HG02571 (cell line): Measurements from ENCODE around the gene HTR6.
"Not testable (repeated sequence)": the region's sequence is repeated elsewhere in the genome, so short reads cannot be mapped to it uniquely, and the experiment has no call there.

Experiments used
- ATAC-seq: cut with Tn5 transposase; IDR thresholded peaks from one replicate; pipeline ENCODE4 v1.9.1; 2021; ENCODE audit warnings: mild to moderate bottlenecking, moderate library complexity; ENCODE audit not compliant: unreplicated experiment

The HTR6 gene

DNA sequence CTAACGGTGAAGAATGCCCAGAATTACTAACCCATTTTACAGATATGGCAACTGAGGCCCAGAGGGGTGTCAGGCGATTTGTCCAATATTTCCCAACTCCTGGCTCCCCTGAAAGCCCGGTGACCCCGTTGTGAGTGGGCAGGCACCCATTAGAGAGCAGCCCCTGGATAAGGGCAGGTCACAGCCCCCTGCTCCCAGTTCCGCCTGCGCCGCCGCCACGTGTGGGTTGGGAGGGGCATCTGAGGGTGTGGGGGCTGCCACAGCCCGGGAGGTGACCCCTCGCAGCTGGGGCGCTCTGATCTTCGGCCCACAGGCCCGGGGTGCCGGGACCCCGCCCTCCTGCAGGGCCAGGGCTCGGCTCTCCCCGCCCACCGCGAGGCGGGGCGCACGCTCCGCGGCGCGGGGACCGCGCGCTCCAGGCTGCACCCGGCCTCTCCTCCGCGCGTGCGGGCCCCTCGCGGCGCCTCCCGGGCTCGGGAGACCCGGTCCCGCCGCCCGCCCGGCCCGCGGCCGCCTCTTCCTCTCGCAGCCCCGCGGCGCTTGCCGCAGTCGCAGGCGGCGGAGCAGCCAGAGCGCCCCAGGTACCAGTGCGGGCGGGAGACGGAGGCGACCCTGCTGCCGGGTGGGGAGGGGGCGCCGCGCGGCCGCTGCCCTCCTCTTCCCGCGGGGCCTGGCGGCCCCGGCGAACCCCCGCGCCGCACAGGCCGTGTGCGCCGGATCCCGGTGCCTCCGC is at the start of gene HTR6:
HTR6 (plus strand) TSS at position 423 of the 733 bp plus-strand sequence. CDS start 879 bp downstream, outside the sequence.
- no peak for ATAC-seq

DNA sequence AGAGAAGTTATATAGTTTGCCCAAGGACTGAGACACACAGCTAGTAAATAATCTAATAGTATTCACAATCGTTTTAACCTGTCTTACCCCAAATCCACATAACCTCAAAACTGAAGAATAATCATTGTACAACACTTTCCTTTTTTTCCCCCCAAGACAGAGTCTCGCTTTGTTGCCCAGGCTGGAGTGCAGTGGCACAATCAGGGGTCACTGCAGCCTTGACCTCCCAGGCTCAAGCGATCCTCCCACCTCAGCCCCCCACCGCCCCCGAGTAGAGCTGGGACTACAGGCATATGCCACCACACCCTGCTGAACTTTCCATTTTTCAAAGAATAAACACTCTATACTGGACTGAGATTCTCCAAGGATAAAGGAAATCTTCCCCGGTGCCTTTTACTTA is 49.2 kb upstream of the HTR6 start:
- ATAC-seq: no peak

DNA sequence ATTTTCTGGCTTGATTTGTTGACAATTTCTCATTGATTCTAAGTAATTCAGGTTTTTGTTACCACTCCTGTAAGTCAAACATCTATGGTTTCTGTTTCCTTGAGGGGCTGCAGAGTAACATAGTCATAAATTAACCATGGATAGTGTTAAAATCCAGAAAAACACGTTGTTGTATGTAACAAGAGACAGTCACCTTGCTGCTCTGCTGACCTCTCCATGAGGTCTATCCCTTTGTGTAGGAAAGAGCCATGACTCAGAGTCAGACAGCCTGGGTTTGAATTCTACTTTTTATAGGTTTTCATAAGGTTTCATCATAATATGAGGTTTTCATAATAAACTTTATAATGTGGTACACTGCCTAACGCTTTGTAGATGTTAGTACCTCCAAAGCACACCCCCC is 48.2 kb upstream of the HTR6 start:
- ATAC-seq: no peak

DNA sequence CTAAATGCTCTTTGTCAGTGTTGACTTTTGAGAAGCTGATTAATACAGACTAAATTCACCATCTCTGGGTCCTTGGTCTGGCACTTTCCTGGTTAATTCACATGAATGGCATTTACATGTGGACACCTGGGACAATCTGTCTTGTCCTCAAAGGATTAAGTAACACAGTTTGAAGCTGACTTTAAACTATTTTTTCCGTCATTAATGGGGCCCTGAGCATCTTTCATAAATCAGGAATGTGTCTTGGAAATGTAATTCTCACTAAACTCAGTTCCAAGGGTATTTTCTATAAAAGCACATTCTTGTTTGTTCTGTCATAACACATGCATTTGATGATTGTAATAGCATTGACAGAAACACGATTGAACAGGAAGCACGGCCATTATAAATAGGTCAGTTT is 47.3 kb upstream of the HTR6 start:
- no peak for ATAC-seq

DNA sequence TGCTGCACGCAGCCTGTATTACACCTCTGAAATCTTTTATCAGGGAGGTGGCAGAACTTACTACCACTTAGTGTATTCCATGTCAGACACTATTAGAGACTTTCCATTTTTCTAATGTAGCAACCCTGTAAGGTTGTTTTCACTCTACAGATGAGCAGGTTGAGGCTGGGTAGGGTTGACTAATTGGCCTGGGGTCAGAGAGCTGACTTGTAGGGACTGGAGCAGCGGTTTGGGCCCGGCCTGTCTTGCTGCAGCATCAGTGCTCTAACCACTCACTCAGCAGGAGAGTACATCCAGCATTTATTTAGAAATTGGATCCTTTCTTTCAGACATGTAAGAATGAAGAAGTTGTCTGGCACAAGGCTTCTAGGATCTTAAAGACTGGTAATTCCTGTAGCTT is 46.2 kb upstream of the HTR6 start:
- no peak for ATAC-seq

DNA sequence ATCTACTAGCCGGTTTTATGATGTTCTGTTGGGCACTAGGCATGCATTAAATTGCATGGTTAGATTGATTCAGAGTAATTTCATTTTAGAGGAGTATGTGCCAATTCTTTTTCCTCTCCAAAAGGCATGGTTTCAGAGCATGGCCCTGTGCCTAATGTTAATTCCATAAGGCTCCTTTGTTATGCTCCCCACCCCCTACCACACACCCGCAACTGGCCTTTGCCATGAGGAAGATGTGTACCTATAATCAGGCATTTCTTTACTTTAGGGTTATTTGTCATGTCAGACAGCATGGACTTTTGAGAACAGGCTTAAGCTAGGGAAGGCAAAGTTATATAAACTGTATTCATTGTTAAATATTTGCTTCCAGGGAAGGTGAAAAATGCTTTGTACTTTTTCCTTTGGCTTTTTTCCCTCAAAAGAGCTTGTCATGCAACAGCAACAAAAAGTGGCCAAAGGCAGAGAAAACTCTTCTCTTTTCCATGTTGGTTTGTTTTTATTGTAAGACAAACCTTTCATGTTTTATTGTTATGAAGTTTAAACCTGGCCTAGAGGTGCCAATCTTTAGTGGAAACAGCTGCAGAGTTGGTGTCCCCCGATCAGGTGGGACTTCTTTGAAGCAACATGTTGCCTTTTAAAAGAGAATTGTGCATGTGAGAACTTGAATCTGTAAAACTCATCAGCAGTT is 44.8 kb upstream of the HTR6 start:
- ATAC-seq: no peak

DNA sequence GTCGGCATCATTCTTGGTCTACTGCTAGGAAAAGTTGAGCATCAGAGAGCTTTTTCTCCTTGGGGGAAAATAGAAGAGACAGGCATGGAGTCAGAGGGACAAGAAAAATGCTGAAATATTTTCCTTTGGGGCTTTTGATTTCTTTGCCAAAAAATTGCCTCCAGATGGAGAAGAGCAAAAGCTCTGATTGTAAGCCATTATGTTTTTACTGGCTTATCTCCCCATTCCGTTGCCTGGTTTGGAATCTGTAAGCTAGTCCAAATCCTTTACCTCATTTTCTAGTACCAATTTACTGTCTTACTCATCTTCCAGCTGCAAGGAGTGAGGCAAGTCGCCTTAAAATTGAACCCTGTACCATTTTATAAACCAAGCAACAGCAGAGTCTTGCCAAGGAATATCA is 43.9 kb upstream of the HTR6 start:
- no peak for ATAC-seq

- ATAC-seq: no peak
These were observed 43.3 kb upstream of the HTR6 start for GRCh38 chr1:19621274-19621950.

- no peak for ATAC-seq
These were observed 42.5 kb upstream of the HTR6 start for GRCh38 chr1:19622204-19622603.

DNA sequence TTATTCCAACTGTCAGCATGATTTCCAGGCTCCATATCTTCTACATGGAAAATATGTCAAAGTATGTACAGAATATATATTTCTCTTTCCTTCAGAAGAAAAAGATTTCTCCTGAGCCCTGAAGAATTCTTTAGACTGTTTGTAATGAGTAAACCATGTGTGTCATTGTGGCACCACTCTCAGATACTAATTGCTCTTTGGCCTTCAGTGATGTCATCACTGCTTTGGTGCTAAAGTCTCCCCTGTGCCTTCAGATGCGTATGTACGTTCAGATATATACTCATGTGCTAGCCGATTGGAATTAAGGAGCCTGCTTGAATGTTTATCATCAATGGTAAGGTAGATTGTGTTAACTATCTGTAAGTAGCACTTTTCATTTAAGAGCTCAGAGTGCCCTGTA is 41.2 kb upstream of the HTR6 start:
- no peak for ATAC-seq

DNA sequence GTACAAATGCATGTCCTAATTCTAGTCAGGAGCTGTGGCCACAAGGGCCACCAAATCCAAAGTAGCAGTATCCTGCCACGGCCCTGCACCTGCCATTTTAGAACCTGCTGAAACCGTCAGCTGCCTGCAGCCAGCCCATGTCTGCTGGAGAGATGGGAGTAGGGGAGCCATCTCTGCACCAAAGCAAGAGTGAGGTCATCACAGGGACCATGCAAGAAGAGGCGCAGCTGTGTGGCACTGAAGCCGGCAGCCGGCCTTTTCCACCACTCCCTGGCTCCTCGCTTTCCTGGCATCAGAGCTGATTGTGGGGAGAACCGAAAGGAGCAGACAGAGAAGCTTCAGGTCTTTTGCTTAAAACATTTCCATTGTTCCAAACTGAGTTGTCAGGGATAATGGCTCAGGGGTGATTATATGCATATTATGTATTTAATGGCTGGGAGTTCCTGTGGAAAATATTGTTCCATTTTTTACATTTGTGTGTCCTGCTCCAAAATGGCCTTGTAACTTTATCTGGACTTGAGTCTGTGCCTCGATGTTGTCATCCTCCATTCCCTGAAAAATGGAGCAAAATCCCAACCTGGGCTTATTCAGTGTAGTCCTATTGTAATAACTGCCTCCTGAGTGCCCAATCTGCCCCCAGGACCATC is 39.3 kb upstream of the HTR6 start:
- ATAC-seq: no peak

DNA sequence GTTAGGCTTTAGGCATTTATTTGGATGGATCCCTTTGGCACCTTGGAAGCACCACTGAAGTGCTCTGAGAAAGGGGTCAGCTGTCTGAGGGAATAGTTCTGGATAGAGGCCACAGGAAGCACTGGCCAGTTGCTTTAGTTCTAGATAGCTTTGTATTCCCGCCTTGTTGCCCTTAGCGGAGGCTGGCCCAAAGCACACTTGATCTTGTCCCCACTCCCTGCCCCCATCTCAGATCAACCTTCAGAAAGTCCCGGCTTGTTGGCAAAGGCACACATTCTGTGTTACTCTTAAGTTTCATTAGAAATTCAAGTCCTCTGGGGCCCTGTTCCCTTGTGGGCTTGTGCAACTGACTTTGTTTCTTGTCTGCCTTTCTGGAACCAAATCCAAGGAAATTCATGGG is 35.8 kb upstream of the HTR6 start:
- ATAC-seq: no peak

DNA sequence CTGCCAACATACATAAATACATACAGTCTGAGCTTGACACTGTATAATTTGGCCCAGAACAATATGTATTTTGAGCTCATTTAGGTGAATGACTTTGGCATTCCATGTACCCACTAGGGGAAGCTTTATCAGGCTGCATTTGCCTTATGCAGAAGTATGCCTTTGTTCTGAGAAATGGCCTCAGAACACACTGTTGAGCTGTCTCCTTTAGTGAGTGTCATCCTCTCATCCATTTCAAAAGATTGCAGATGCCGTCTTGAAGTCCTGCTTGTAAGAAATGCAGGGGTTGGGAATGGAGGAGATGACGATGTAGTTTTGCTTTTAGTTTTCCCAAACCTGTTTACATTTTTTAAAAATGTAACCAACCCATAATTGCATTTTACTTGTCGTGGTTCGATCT is 35.3 kb upstream of the HTR6 start:
- ATAC-seq: no peak

DNA sequence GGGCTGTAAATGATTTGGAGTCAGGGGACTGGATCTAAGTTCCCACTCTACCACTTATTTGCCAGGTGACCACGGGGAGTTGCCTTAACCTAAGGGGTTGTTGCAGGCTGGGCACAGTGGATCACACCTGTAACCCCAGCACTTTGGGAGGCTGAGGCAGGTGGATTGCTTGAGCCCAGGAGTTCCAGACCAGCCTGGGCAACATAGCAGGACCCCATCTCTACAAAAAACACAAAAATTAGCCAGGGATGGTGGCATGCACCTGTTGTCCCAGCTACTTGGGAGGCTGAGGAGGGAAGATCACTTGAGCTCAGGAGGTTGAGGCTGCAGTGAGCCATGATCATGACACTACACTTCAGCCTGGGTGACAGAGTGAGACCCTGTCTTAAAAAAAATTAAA is 34.5 kb upstream of the HTR6 start:
- ATAC-seq: not testable (repeated sequence)

DNA sequence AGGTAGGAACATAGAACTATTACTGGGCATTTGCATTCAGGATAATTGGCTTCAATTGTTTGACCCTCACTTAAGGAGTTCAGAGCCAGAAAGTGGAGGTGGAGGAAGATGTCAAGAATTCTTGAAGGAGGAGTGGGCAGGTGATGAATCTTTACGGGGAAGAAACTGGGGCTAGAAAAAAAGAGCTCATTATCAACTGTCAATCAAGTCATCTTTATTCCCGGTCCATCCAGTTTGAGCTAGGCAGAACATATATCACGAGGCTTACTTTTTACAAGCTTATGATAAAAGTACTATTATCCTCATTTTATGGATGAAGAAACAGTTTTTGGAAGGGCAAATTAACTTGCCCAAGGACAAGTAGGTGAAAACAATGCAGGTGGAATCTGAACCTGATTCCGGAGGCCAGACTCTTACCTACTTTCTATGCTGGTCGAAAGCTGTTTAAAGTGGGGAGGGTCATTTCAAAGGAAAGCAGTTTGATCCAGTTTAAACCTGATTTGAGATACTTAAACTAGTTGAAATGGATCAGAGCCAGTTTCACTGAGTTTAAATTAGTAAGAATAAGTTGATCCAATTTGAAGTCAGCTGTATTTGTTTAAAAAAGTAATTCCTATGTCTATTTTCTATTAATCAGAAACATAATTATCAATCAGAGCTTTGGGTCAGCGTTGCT is 33.8 kb upstream of the HTR6 start:
- no peak for ATAC-seq

DNA sequence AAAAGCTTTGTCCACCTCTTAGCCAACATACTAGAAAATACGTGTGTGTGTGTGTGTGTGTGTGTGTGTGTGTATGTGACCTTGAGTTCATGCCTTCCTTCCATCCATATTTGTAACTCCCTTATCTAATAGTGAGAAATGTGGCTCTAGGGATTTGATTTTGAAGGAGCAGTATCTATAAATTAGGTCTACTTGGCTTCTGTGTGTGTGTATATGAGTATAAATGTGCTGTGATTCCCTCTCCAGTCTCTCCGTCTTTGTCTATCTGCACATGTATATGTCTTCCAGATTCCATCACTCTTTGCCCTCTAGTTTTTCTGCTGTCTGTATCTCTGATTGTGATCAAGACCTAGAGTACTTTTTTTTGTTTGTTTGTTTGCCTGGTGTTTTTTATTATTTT is 32.5 kb upstream of the HTR6 start:
- ATAC-seq: no peak

DNA sequence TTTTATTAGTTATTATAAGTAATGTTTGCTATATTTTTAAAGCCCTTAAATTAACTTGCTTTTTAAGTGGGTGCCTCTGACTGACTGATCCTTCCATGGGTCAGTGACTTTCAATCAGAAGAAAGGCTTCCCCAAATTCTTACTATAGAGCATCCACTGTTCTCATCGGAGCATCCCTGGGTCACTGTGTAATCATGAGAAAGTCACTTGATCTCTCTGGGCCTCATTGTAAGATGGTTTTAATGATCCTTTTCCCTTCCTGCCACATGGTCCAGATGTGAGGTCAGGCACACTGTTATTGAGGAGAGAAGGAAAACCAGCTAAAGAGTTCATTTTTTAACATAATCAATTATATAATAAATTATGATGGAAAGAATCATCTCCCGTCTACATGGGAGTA is 31.6 kb upstream of the HTR6 start:
- no peak for ATAC-seq

DNA sequence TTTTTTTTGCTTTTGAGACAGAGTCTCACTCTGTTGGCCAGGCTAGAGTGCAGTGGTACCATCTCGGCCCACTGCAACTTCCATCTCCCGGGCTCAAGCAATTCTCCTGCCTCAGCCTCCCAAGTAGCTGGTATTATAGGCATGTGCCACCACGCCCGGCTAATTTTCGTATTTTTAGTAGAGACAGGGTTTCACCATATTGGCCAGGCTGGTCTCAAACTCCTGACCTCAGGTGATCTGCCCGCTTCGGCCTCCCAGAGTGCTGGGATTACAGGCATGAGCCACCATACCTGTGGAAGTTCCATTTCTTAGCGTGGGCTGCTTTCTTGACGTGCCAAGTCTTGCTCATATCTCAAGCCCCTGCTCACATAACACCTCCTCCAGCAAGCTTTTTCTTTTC is 29.6 kb upstream of the HTR6 start:
- not testable (repeated sequence) for ATAC-seq

DNA sequence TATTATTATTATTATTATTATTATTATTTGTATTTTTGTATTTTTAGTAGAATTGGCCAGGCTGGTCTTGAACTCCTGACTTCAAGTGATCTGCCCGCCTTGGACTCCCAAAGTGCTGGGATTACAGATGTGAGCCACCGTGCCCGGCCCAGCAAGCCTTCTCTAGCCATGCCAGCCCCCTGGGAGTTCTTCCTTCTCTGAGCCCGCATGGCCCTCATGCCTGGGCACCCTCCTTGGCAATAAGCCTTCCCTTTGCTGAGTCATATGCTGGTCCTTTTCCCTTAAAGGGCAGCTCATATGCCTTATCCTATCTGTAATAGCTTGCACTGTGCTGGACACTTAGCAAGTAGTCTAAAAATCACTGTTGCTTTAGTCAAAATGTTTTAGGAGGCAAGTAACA is 29.0 kb upstream of the HTR6 start:
- no peak for ATAC-seq

- ATAC-seq: no peak
These were observed 28.6 kb upstream of the HTR6 start for GRCh38 chr1:19636065-19636464.

DNA sequence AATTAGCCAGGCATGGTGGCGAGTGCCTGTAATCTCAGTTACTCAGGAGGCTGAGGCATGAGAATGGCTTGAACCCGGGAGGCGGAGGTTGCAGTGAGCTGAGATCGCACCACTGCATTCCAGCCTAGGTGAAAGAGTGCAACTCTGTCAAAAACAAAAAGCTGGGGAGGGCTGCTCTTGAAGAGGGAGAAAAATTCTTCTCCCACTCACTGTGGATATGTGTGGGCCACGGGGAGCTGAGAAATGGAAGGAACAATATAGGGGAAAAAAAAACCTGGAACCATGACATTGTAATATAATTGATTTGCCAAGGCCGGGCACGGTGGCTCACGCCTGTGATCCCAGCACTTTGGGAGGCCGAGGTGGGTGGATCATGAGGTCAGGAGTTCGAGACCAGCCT is 27.9 kb upstream of the HTR6 start:
- ATAC-seq: not testable (repeated sequence)
